ENCODE data around the gene TMEM54.

DNA sequence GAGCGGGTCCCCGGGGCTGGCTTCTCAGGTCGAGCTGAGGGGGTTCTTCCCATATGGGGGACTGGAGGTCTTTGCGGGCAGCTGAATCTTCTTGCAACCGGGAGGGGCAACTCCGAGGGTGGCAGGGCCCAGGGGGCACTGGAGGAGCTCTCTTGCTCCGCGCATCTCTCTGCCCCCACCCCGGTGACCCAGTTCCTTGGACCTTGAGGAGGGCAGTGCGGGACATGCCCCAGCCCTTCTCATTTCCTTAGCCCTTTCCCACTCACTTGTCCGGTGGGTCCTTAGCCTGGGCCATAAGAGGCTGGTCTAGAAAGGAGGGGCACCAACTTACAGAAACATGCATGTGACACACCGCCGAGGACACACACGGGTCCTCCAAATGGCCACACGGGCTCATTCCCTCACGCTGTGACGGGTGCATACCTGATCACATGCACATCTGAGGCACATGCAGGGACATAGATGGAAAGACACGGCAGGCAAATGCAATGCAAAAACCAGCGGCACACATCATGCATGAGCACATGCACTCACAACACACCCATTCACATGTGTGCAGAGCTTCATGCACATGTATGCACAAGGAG lies 14.3 kb downstream of the TMEM54 start:
- no peak for TF ChIP-seq EP300 (IDR thresholded peaks at IDR 0.05; ENCODE audit: low read depth)
- TF ChIP-seq POLR2A (IDR thresholded peaks at IDR 0.05) = no peak
- no peak for TF ChIP-seq CTCF (IDR thresholded peaks at IDR 0.05)

Data from transverse colon (tissue), 3 donors.